Measurements from ENCODE around the gene CCDC8. TPM values are rescaled to one million over a fixed set of nuclear protein-coding genes. Genes with fewer than 3 reads are reported as not detected.
"Not testable (repeated sequence)": the region's sequence is repeated elsewhere in the genome, so short reads cannot be mapped to it uniquely, and the experiment has no call there.

CCDC8 gene
- total and polyA plus RNA-seq, 2 donors (not counting 3 experiments of a cell fraction or from before 2014, with no cell fraction given): 0.18 to 0.75 TPM

DNA sequence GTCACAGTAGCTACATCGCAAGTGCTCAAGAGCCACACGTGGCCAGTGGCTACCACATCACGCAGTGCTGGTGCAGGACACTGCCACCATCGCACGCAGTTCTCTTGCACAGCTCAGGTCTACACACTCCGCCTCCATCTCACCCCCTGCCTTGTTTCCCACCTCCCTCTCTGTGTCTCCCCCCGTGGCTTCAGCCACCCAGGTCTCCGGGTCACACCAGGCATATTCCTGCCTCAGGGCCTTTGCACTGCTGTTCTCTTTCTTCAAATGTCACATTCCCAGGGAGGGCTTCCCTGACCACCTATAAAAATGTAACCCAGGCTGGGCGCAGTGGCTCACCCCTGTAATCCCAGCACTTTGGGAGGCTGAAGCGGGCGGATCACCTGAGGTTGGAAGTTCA lies 10.6 kb downstream of the CCDC8 start:
- intact Hi-C loops (cut with micrococcal nuclease): loop anchor here (1.0 kb wide), 3 partner anchors 85 to 324 kb away; no protein-coding TSS in a partner anchor
- no TSS peak for BruUV-seq (replicated peaks)
- no peaks in the 10 kb centered on the region for H3K4me1 ChIP-seq (ENCODE audit: control insufficient read depth, extremely low read depth, insufficient read depth, low read length)
- H3K9me3 ChIP-seq (replicated peaks; ENCODE audit: control insufficient read depth, insufficient read depth, low read length): no peaks in the 10 kb centered on the region
- no peak for TF ChIP-seq GATA2 (IDR thresholded peaks at IDR 0.05; ENCODE audit: insufficient read depth, insufficient read length, low read depth, low read length)
- TF ChIP-seq MYC (IDR thresholded peaks at IDR 0.05; ENCODE audit: low read depth, low read length): no peak
- no peak for TF ChIP-seq FOS (IDR thresholded peaks at IDR 0.05; ENCODE audit: borderline replicate concordance, insufficient read depth, low read length)
- TF ChIP-seq CTCF (IDR thresholded peaks at IDR 0.05; ENCODE audit: extremely low read depth in 1 of 2, insufficient read depth in 1 of 2, low read depth in 1 of 2, low read length in 2 of 2): no peak
- TF ChIP-seq JUN (IDR thresholded peaks at IDR 0.05; ENCODE audit: borderline replicate concordance, insufficient read depth, insufficient read length, low read depth): no peak
- TF ChIP-seq EZH2 (IDR thresholded peaks at IDR 0.05; ENCODE audit: borderline replicate concordance, low read depth, low read length, severe bottlenecking): no peak
- no peak for TF ChIP-seq POLR2A (IDR thresholded peaks at IDR 0.05; ENCODE audit: low read depth, low read length)
- TF ChIP-seq POLR2AphosphoS5 (IDR thresholded peaks at IDR 0.05; ENCODE audit: insufficient read depth, low read depth, low read length): no peak
- TF ChIP-seq, protein P1, sequence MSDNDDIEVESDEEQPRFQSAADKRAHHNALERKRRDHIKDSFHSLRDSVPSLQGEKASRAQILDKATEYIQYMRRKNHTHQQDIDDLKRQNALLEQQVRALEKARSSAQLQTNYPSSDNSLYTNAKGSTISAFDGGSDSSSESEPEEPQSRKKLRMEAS (IDR thresholded peaks at IDR 0.05; ENCODE audit: insufficient read depth, insufficient read length): no peak
- H3K27me3 ChIP-seq (ENCODE audit: control insufficient read depth in 2 of 2, insufficient read depth in 2 of 2, low read length in 2 of 2): peaks cover 21 to 29% of the 10 kb centered on the region in 2 experiments
- H3K79me2 ChIP-seq (ENCODE audit: control insufficient read depth, insufficient read depth, low read length): no peaks in the 10 kb centered on the region
- ChIA-PET CTCF (interaction anchor here (0.7 to 5.4 kb wide), 17 partner anchors 12 to 154 kb away, joined by 3 to 94 read pairs (median 4); no protein-coding TSS in a partner anchor), POLR2A (interaction anchor here (0.6 kb wide), 1 partner anchor 17 kb away, joined by 3 read pairs; no protein-coding TSS in a partner anchor)
- DNase-seq (ENCODE audit: low read depth, low spot score): no peak
- no peaks in the 10 kb centered on the region for H3K36me3 ChIP-seq (ENCODE audit: control insufficient read depth in 2 of 2, extremely low read depth in 1 of 2, insufficient read depth in 2 of 2, low read length in 2 of 2)
- dilution Hi-C loops (cut with MboI; ENCODE audit: extremely low pct_ligation_motif_present, low sequenced_read_pairs): no loop called here
- H4K20me1 ChIP-seq (replicated peaks; ENCODE audit: control insufficient read depth, extremely low read depth, insufficient read depth, low read length): no peaks in the 10 kb centered on the region
- H2AFZ ChIP-seq (ENCODE audit: low read depth, low read length): no peak overlapping the region
- no peak overlapping the region for H3K27ac ChIP-seq (ENCODE audit: insufficient read depth, low read depth, low read length)
- FAIRE-seq: no peak
- no peak overlapping the region for H3K4me2 ChIP-seq (ENCODE audit: insufficient read depth, low read length)
- H3K9me1 ChIP-seq (replicated peaks; ENCODE audit: control insufficient read depth, extremely low read depth, insufficient read depth, low read length): no peaks in the 10 kb centered on the region
- H3K9ac ChIP-seq (replicated peaks; ENCODE audit: extremely low read depth, insufficient read depth, low read length): no peak overlapping the region
- no peak overlapping the region for H3K4me3 ChIP-seq (replicated peaks in 1 of 3; ENCODE audit: insufficient read depth in 1 of 3, low read depth in 1 of 3, low read length in 3 of 3)

DNA sequence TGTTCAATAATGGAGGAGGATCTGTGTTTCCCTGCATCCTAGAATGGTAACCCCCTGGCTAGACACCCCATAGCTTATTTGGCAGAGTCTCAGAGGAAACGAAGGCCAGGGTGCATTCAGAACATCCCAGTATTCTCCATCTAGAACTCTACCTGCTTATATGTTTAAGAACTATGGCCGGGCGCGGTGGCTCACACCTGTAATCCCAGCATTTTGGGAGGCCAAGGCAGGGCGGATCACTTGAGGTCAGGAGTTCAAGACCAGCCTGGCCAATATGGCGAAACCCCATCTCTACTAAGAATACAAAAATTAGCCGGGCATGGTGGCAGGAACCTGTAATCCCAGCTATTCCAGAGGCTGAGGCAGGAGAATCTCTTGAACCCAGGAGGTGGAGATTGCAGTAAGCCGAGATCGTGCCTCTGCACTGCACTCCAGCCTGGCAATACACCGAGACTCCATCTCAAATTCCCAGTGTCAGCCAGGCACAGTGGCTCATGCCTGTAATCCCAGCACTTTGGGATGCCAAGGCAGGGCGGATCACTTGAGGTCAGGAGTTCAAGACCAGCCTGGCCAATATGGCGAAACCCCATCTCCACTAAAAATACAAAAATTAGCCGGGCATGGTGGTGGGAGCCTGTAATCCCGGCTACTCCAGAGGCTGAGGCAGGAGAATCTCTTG lies 15.4 kb downstream of the CCDC8 start:
- H3K36me3 ChIP-seq (ENCODE audit: control insufficient read depth in 2 of 2, extremely low read depth in 1 of 2, insufficient read depth in 2 of 2, low read length in 2 of 2); dilution Hi-C loops (cut with MboI; ENCODE audit: extremely low pct_ligation_motif_present, low sequenced_read_pairs); intact Hi-C loops (cut with micrococcal nuclease); DNase-seq (ENCODE audit: low read depth, low spot score); H4K20me1 ChIP-seq (replicated peaks; ENCODE audit: control insufficient read depth, extremely low read depth, insufficient read depth, low read length); POLR2A ChIA-PET; H3K9me3 ChIP-seq (replicated peaks; ENCODE audit: control insufficient read depth, insufficient read depth, low read length); H3K4me1 ChIP-seq (ENCODE audit: control insufficient read depth, extremely low read depth, insufficient read depth, low read length); H3K9me1 ChIP-seq (replicated peaks; ENCODE audit: control insufficient read depth, extremely low read depth, insufficient read depth, low read length); H2AFZ ChIP-seq (ENCODE audit: low read depth, low read length); H3K4me2 ChIP-seq (ENCODE audit: insufficient read depth, low read length); H3K79me2 ChIP-seq (ENCODE audit: control insufficient read depth, insufficient read depth, low read length); H3K27me3 ChIP-seq (ENCODE audit: control insufficient read depth in 2 of 2, insufficient read depth in 2 of 2, low read length in 2 of 2); H3K27ac ChIP-seq (ENCODE audit: insufficient read depth, low read depth, low read length); BruUV-seq (replicated peaks); H3K9ac ChIP-seq (replicated peaks; ENCODE audit: extremely low read depth, insufficient read depth, low read length); FAIRE-seq; H3K4me3 ChIP-seq (replicated peaks in 1 of 3; ENCODE audit: insufficient read depth in 1 of 3, low read depth in 1 of 3, low read length in 3 of 3): not testable (repeated sequence)
- CTCF ChIA-PET: interaction anchor here (0.8 to 4.3 kb wide), 4 partner anchors 85 to 117 kb away, joined by 3 to 72 read pairs (median 32); no protein-coding TSS in a partner anchor
